Uterus (tissue), 4 donors: ENCODE results near the gene ABCB8. TPM values are rescaled to one million over a fixed set of nuclear protein-coding genes. Genes with fewer than 3 reads are reported as not detected.

Experiments
- DNase-seq, 2 donors: peaks; one replicate each; pipeline ENCODE4 v3.0.0-alpha.2; 2019 to 2020
- H3K27ac ChIP-seq, 2 donors: fragments of 200-600 bp; sonication (generic); 1 replicate in 1 of 2; 2 replicates in 1 of 2; pipeline ENCODE4 v1.5.1; 2016 to 2018
- H3K27me3 ChIP-seq, 2 donors: fragments of 200-600 bp; sonication (generic); one replicate each; pipeline ENCODE4 v1.5.1; 2018 to 2019; ENCODE audit warnings: control low read depth in 1 of 2
- H3K36me3 ChIP-seq, 2 donors: fragments of 200-600 bp; sonication (generic); one replicate each; pipeline ENCODE4 v1.5.1; 2019; ENCODE audit warnings: control low read depth in 1 of 2
- H3K4me1 ChIP-seq, 2 donors: fragments of 200-600 bp; sonication (generic); one replicate each; pipeline ENCODE4 v1.5.1; 2018 to 2019; ENCODE audit warnings: control low read depth in 1 of 2
- H3K4me3 ChIP-seq, 2 donors: fragments of 200-600 bp; sonication (generic); 1 replicate in 1 of 2; 2 replicates in 1 of 2; pipeline ENCODE4 v1.5.1; 2018 to 2019; ENCODE audit warnings: mild to moderate bottlenecking in 1 of 2
- H3K9me3 ChIP-seq, 2 donors: fragments of 200-600 bp; sonication (generic); one replicate each; pipeline ENCODE4 v1.5.1; 2019; ENCODE audit warnings: control low read depth in 1 of 2
- CTCF ChIP-seq, 4 experiments: fragments of 200-600 bp in 2 of 4; fragments of 450-650 bp in 2 of 4; sonication (generic) in 2 of 4; IDR thresholded peaks; one replicate each; pipeline ENCODE4 v1.5.1; 2016 to 2019; ENCODE audit warnings: antibody characterized with exemption in 4 of 4, mild to moderate bottlenecking in 2 of 4, moderate library complexity in 1 of 4
- POLR2A ChIP-seq, 2 donors: fragments of 450-650 bp; IDR thresholded peaks; one replicate each; pipeline ENCODE4 v1.6.1; 2016; ENCODE audit warnings: antibody characterized with exemption in 2 of 2, mild to moderate bottlenecking in 1 of 2, moderate library complexity in 1 of 2
- intact Hi-C: fragments of 100-400 bp; cut with DNase I; formaldehyde crosslinking; loops from one replicate; pipeline ENCODE4 v1.15.1; 2023; ENCODE audit warnings: low total_unique reads
- total RNA-seq, 4 donors: library from RNA; depleted of rRNA in 3 of 4; stranded (reverse); fragments of >200 nt in 3 of 4; gene quantifications; one replicate each; pipeline versions ENCODE4 v1.1.0 to v1.2.4, GENCODE V29; 2014 to 2023
- donor health status: DM: yes; HTN: yes; CAD: no.

ABCB8 gene
- total RNA-seq, 4 donors from 2014 or later: 18.7 to 54.3 (median 26.0) TPM

GRCh38 chr7:151087245-151088018, 59.2 kb downstream of the ABCB8 start:
- H3K4me3 ChIP-seq: peak overlapping the region; percentile 58 to 94
- no peaks in the 10 kb centered on the region for H3K9me3 ChIP-seq
- peak overlapping the region; percentile 73 to 88 for H3K27ac ChIP-seq
- intact Hi-C loops: no loop called here
- peaks cover 0 to 16% of the 10 kb centered on the region in 2 donors for H3K4me1 ChIP-seq
- no peaks in the 10 kb centered on the region for H3K36me3 ChIP-seq
- TF ChIP-seq CTCF (IDR thresholded peaks at IDR 0.05) (peak; percentile 22 to 56 (median 40)), POLR2A (IDR thresholded peaks at IDR 0.05) (no peak)
- DNase-seq: peak; percentile 56 to 72
- no peaks in the 10 kb centered on the region for H3K27me3 ChIP-seq

- Histone ChIP-seq H3K4me3 (peak overlapping the region; percentile 58 to 94), H3K27ac (peak overlapping the region; percentile 73 to 88), H3K4me1 (peaks cover 0 to 12% of the 10 kb centered on the region in 2 donors), H3K9me3 (no peaks in the 10 kb centered on the region), H3K27me3 (no peaks in the 10 kb centered on the region), H3K36me3 (no peaks in the 10 kb centered on the region)
- TF ChIP-seq POLR2A (IDR thresholded peaks at IDR 0.05) (no peak), CTCF (IDR thresholded peaks at IDR 0.05) (no peak)
- intact Hi-C loops: no loop called here
- no peak for DNase-seq
These were observed 60.0 kb downstream of the ABCB8 start for GRCh38 chr7:151088019-151088855.

GRCh38 chr7:151088856-151089699, 60.8 kb downstream of the ABCB8 start:
- peak; percentile 62 to 65 for DNase-seq
- peak overlapping the region; percentile 73 to 88 for H3K27ac ChIP-seq
- H3K4me1 ChIP-seq: peaks cover 0 to 12% of the 10 kb centered on the region in 2 donors
- intact Hi-C loops: no loop called here
- peak overlapping the region; percentile 9 to 12 for H3K4me3 ChIP-seq
- H3K27me3 ChIP-seq: no peaks in the 10 kb centered on the region
- TF ChIP-seq POLR2A (IDR thresholded peaks at IDR 0.05) (peak in 1 of 2 donors; percentile 35), CTCF (IDR thresholded peaks at IDR 0.05) (no peak)
- H3K9me3 ChIP-seq: no peaks in the 10 kb centered on the region
- no peaks in the 10 kb centered on the region for H3K36me3 ChIP-seq

- no peaks in the 10 kb centered on the region for H3K9me3 ChIP-seq
- H3K4me1 ChIP-seq: peaks cover 0 to 12% of the 10 kb centered on the region in 2 donors
- no peaks in the 10 kb centered on the region for H3K36me3 ChIP-seq
- H3K4me3 ChIP-seq: peak overlapping the region in 1 of 2 donors; percentile 9
- intact Hi-C loops: no loop called here
- no peak for TF ChIP-seq POLR2A (IDR thresholded peaks at IDR 0.05)
- TF ChIP-seq CTCF (IDR thresholded peaks at IDR 0.05): no peak
- DNase-seq: peak in 1 of 2 donors; percentile 33
- H3K27me3 ChIP-seq: no peaks in the 10 kb centered on the region
- H3K27ac ChIP-seq: peak overlapping the region; percentile 73 to 88
These were observed 61.9 kb downstream of the ABCB8 start for GRCh38 chr7:151089893-151090730.
